ENCODE results near the gene PHAF1. TPM values are rescaled to one million over a fixed set of nuclear protein-coding genes. Genes with fewer than 3 reads are reported as not detected.

Gene PHAF1
- total RNA-seq, 2 experiments from 2014 or later: 14.2 to 15.2 TPM

DNA sequence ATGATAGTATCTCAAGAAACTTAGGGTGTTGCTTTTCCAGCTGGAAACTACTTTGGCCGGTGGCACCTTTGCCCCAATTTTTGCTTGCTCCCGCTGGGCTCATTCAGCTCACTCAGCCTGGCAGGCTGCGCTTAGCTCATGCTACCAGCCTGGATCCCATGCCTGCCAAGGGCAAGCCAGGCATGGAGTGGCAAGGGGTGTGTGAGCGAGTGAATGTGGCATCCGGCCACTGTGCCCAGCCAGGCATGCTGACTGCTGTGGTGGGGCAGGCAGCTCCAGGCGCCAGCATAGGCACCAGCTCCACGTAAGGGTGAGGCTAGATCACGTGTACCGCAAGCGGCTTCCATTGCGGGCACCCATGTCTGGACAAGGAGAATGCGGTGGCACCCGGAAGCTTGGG lies 31.6 kb downstream of the PHAF1 start:
- DNase-seq: no peak
- no peaks in the 10 kb centered on the region for H3K27me3 Mint-ChIP-seq
- no peak for ATAC-seq
- H3K9me3 Mint-ChIP-seq (ENCODE audit: low read depth): no peaks in the 10 kb centered on the region
- peaks cover 16% of the 10 kb centered on the region for H3K36me3 Mint-ChIP-seq
- no peak overlapping the region for H3K27ac Mint-ChIP-seq
- no peak overlapping the region for H3K4me3 Mint-ChIP-seq
- CTCF ChIA-PET: interaction anchor here (0.8 to 1.9 kb wide), 11 partner anchors 9 to 306 kb away, joined by 3 to 14 read pairs (median 4); partner anchors contain the start of gene B3GNT9
- H3K4me1 Mint-ChIP-seq: no peaks in the 10 kb centered on the region

DNA sequence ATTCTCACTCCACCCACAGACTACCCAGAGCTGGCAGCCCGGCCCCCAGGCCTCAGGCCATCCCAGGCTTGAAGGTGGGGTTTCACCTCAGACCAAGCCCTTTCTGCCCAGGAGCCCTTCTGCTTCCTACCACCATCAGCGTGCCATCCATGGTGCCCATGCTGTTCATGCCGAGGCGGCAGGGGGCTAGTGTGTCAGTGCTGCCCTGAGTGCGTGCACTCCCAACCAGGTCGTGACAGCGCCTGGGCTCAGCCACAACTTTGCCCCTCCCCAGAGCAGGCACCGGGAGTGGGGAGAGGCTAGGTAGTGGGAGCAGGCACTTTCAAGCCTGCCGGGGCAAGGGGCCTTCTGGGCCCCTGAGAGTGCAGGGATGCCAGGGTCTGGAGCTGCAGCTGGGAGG lies 32.6 kb downstream of the PHAF1 start:
- no peaks in the 10 kb centered on the region for H3K27me3 Mint-ChIP-seq
- no peak for ATAC-seq
- peaks cover 12% of the 10 kb centered on the region for H3K36me3 Mint-ChIP-seq
- CTCF ChIA-PET: interaction anchor here (1.3 to 1.8 kb wide), 2 partner anchors 125 to 188 kb away, joined by 5 to 7 read pairs; no protein-coding TSS in a partner anchor
- H3K4me1 Mint-ChIP-seq: no peaks in the 10 kb centered on the region
- no peak overlapping the region for H3K4me3 Mint-ChIP-seq
- no peak for DNase-seq
- H3K9me3 Mint-ChIP-seq (ENCODE audit: low read depth): no peaks in the 10 kb centered on the region
- no peak overlapping the region for H3K27ac Mint-ChIP-seq

DNA sequence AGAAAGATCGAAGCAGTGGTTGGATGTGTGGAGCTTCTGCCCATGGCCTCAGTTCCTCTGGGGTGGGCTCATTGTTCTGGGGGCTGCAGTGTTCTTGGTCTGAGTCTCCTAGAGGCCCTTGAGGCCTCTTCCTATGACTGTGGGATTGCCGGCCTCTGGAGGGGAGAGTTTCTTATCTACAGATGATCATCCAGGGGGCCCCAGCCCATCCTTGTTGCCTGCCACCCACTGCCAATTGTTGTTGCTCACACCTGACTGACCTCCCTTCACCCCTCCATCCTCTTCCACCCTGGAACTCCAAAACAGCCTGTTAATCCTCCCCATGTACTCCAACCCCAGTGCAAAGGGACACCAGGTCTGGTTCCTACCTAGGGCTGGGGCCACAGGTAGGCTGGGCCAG lies 35.2 kb downstream of the PHAF1 start:
- Mint-ChIP-seq H3K27ac (peak overlapping the region; percentile 31), H3K9me3 (ENCODE audit: low read depth) (no peaks in the 10 kb centered on the region), H3K27me3 (no peaks in the 10 kb centered on the region), H3K36me3 (peaks cover 20% of the 10 kb centered on the region), H3K4me3 (no peak overlapping the region), H3K4me1 (peaks cover 4% of the 10 kb centered on the region)
- no peak for ATAC-seq
- no peak for DNase-seq
- CTCF ChIA-PET: interaction anchor here (3.9 kb wide), 1 partner anchor 10 kb away, joined by 21 read pairs; no protein-coding TSS in a partner anchor

DNA sequence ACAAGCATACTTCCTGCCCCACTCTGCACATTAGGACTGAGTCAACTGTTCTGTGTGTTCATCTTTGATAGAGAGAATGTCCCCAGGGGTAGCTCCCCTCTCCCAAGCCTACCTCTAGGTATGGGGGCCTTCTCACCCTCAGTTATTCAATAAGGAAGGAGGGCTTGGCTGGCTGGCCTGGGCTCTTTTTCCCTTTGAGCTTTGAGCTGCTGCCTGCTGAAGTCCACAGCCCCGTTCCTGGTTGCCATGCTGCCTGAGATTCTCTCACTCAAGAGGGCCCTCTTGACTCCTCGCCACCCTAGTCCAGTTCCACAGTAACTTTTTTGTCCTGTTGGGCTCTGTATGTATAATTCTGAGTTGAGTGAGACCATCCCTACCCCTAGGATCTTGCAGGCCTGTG lies 36.0 kb downstream of the PHAF1 start:
- peaks cover 15% of the 10 kb centered on the region for H3K36me3 Mint-ChIP-seq
- peaks cover 4% of the 10 kb centered on the region for H3K4me1 Mint-ChIP-seq
- H3K4me3 Mint-ChIP-seq: no peak overlapping the region
- CTCF ChIA-PET: interaction anchor here (3.9 kb wide), 1 partner anchor 9 kb away, joined by 21 read pairs; no protein-coding TSS in a partner anchor
- H3K9me3 Mint-ChIP-seq (ENCODE audit: low read depth): no peaks in the 10 kb centered on the region
- DNase-seq: no peak
- H3K27ac Mint-ChIP-seq: peak overlapping the region; percentile 13
- ATAC-seq: no peak
- H3K27me3 Mint-ChIP-seq: no peaks in the 10 kb centered on the region

DNA sequence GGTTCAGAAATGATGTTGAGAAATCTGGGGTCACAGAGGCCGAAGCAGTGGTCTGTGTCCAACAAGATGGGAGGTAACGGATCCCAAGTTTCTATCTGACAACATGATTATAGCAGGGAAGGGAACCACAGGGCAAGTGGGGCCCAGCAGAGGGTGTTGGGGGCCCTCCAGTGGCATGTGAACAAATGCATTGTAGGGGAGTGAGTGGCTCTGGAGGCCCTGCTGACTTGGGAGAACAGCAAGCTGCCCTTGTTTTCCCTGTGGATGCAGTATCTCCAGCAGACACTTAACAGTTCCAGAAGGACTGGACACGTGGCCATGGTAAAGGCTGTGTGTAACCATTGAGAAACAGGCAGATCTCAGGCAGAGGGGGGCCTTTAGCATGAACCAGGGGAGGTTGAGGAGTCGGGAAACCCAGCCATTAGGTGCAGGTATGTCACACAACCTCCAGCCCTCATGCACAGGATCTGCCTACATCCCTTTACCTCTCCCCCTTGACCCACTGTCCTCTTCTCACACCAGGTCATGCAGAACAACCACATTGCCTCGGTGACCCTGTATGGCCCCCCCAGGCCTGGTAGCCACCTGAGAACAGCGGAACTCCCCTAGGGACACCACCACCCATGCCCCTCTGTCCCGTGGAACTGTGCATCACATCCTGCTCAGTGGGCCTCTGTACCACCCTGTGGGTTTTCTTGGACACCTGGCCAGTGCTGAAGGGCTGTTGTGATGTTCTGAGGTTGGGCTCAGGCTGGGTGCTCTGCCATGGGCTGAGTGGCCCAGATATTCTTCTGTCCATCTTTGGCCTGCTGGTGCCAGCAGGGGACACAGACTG lies 37.0 kb downstream of the PHAF1 start:
- no peak for DNase-seq
- Mint-ChIP-seq H3K36me3 (peaks cover 12% of the 10 kb centered on the region), H3K27ac (no peak overlapping the region), H3K27me3 (no peaks in the 10 kb centered on the region), H3K9me3 (ENCODE audit: low read depth) (no peaks in the 10 kb centered on the region), H3K4me1 (peaks cover 13% of the 10 kb centered on the region), H3K4me3 (no peak overlapping the region)
- CTCF ChIA-PET: interaction anchor here (0.6 to 3.9 kb wide), 6 partner anchors 8 to 170 kb away, joined by 3 to 21 read pairs (median 3); no protein-coding TSS in a partner anchor
- ATAC-seq: no peak

DNA sequence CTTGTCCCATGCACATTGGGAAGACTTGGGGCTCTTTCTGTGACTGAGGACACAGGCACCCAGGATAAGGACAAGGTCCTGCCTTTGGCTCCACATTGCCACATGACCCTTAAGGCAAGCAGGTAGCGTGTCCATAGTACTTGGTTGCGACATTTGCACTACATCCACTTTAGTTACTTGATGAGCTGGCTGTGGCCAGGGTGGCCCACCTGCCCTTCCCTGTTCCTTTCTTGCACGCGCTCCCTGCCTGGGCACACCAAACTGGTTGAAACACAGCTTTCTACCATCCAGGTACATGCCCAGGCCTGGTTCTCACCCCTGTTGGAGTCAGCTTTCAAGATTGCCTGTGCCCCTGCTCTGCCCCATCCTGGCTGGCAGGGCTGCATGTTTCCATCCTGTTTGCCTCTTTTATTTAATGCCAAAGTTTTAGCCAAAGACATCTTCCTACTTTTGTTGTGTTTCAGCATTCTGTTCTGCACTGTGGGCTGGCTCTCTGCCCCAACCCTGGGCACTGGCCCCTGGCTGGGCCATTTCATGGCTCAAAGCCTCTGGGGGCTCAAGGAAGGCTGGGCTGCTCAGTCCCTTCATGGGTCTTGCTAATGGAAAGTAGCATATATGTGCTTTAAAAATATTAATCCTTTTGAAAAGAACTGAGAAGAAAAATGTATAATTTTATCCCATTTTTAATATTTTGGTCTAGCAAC lies 37.8 kb downstream of the PHAF1 start:
- Mint-ChIP-seq H3K36me3 (peaks cover 12% of the 10 kb centered on the region), H3K9me3 (ENCODE audit: low read depth) (no peaks in the 10 kb centered on the region), H3K4me3 (no peak overlapping the region), H3K27me3 (no peaks in the 10 kb centered on the region), H3K27ac (no peak overlapping the region), H3K4me1 (peaks cover 17% of the 10 kb centered on the region)
- CTCF ChIA-PET: interaction anchor here (0.6 to 1.1 kb wide), 4 partner anchors 8 to 171 kb away, joined by 3 read pairs; no protein-coding TSS in a partner anchor
- ATAC-seq: no peak
- DNase-seq: no peak

DNA sequence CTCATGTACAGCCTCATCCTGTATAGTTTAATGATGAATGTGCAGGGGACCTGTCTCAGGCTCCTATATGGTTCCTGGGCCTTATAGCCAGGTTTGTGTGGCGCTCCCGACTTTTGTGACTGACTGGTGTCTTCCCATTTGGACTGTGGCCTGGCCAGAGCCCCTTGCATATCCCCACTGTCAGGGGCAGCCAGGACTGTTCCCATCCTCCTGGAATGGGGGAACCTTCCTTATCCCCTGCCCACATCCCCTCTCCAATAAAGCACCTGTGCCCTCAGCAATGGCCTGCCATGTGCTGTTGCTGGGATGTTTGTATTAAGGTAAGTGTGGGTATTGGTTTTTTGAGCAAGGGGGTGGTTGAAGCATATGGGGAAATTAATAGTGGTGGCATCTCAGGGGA lies 38.5 kb downstream of the PHAF1 start:
- CTCF ChIA-PET: interaction anchor here (1.2 kb wide), 1 partner anchor 28 kb away, joined by 3 read pairs; no protein-coding TSS in a partner anchor
- H3K9me3 Mint-ChIP-seq (ENCODE audit: low read depth): no peaks in the 10 kb centered on the region
- DNase-seq (no peak), ATAC-seq (no peak)
- peaks cover 23% of the 10 kb centered on the region for H3K4me1 Mint-ChIP-seq
- no peaks in the 10 kb centered on the region for H3K27me3 Mint-ChIP-seq
- H3K36me3 Mint-ChIP-seq: peaks cover 19% of the 10 kb centered on the region
- H3K4me3 Mint-ChIP-seq: no peak overlapping the region
- H3K27ac Mint-ChIP-seq: no peak overlapping the region

DNA sequence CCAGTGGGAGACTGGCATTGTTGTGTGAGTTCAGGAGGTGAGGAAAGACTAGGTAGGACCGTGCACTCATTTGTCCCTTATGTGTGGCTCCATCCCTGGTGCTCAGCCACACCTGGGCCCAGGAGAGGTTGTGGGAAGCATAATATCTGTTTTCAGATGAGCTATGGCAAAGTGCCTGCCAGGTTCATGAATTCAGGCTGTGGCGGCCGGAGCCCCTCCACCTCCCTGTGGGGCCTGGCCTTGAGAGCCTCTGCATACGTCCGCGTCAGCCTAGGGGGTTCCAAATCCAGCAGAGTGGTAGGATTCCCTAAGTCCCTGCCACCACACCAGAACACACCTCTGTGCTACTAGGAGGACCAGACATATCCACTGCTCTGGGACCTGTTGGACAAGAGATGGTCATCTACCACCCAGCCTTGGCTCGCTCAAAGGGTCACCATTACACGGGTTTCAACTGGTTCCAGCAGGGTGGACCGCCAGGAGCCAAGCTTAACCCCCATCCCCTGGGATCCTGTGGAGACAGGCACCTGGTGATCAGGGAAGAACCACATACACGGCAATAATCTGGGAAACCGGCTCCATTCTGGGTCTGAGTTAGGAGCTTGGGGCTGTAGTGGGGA lies 39.0 kb downstream of the PHAF1 start:
- CTCF ChIA-PET: interaction anchor here (0.7 to 1.2 kb wide), 4 partner anchors 8 to 130 kb away, joined by 3 read pairs; no protein-coding TSS in a partner anchor
- H3K36me3 Mint-ChIP-seq: peaks cover 20% of the 10 kb centered on the region
- DNase-seq (no peak), ATAC-seq (no peak)
- peak overlapping the region; percentile 37 for H3K4me3 Mint-ChIP-seq
- no peaks in the 10 kb centered on the region for H3K27me3 Mint-ChIP-seq
- H3K9me3 Mint-ChIP-seq (ENCODE audit: low read depth): no peaks in the 10 kb centered on the region
- H3K4me1 Mint-ChIP-seq: peaks cover 24% of the 10 kb centered on the region
- H3K27ac Mint-ChIP-seq: no peak overlapping the region

DNA sequence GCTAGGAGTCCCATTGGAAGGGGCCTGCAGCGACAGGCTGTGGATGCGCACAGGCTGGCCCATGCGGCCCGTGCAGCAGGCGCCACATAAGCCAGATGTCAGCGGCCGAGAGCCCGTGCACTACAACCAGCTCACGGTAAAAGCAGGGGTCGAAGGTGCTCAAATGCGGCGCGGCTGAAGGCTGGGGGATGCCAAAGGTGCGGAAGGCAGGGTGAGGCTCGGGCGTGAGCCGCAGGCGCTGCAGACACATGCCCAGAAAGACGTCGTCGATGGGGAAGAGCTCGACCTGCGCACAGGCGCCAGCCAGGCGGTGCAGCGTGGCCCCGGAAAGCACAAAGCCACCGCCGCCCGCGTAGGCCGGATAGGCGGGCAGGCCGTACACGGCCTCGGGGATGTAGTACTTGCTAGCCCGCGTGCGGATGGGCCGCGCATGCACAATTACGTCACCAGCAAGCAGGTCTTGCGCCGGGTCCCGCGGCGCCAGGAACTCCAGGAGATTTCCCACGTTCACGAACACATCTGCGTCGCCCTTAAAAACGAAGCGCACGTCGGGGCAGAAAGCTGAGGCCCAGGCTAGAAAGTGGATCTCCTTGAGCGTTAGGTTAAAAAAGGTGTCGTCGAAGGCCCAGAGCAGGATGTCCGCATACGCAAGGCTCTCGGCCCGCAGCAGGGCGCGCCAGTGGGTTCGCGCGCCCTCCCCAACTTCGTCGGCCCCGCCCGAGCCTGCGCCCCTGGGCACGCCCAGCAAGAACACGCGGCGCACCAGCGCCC lies 39.7 kb downstream of the PHAF1 start:
- ATAC-seq (peak; percentile 21), DNase-seq (no peak)
- Mint-ChIP-seq H3K9me3 (ENCODE audit: low read depth) (no peaks in the 10 kb centered on the region), H3K4me3 (peak overlapping the region; percentile 37), H3K27ac (no peak overlapping the region), H3K27me3 (no peaks in the 10 kb centered on the region), H3K4me1 (peaks cover 28% of the 10 kb centered on the region), H3K36me3 (peaks cover 22% of the 10 kb centered on the region)
- CTCF ChIA-PET: interaction anchor here (0.7 to 17.0 kb wide), 5 partner anchors 9 to 135 kb away, joined by 3 to 395 read pairs (median 3); no protein-coding TSS in a partner anchor

DNA sequence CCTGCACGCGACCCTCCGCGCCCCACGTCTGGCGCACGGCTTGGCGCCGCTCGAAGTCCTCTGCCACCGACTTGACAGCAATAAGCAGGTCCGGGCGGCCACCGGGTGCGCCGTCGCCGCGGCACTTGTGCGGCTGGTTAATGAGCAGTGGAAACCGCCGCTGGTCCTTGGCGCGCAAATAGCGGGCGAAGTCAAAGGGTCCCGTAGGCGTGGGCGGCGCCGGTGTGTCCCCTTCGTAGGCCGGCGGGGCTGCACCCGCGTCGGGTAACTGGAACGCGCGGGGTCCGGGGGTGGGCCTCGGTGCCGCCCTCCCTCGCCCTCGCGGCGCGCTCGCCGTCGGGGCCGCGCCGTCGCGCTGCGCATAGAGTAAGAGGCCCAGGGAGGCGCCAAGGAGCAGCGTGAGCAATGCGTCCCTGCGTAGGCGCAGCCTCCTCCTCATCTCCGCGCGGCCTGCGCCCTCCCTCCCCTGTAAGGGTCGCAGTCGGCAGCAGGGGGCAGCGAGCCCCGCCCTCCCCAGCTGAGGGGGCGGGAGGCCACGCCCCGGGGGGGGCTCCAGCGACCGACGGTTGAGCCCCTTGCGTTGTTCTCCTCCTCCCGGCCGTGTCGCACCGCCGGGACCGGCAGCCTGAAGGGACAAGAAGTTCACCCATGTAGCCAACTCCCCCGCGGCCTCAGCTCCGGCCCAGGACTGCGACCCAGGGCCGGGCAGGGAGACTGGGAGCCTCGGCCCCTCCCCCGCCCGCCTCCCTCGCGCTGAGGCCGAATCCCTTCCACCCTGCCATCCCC lies 40.5 kb downstream of the PHAF1 start:
- H3K27ac Mint-ChIP-seq: no peak overlapping the region
- peak; percentile 65 for DNase-seq
- peaks cover 30% of the 10 kb centered on the region for H3K4me1 Mint-ChIP-seq
- no peaks in the 10 kb centered on the region for H3K27me3 Mint-ChIP-seq
- peak; percentile 75 for ATAC-seq
- peaks cover 22% of the 10 kb centered on the region for H3K36me3 Mint-ChIP-seq
- peak overlapping the region; percentile 62 for H3K4me3 Mint-ChIP-seq
- H3K9me3 Mint-ChIP-seq (ENCODE audit: low read depth): no peaks in the 10 kb centered on the region
- CTCF ChIA-PET: interaction anchor here (0.6 to 17.0 kb wide), 14 partner anchors 9 to 192 kb away, joined by 3 to 395 read pairs (median 4); partner anchors contain the start of genes FBXL8, NOL3, SLC9A5 and TRADD

DNA sequence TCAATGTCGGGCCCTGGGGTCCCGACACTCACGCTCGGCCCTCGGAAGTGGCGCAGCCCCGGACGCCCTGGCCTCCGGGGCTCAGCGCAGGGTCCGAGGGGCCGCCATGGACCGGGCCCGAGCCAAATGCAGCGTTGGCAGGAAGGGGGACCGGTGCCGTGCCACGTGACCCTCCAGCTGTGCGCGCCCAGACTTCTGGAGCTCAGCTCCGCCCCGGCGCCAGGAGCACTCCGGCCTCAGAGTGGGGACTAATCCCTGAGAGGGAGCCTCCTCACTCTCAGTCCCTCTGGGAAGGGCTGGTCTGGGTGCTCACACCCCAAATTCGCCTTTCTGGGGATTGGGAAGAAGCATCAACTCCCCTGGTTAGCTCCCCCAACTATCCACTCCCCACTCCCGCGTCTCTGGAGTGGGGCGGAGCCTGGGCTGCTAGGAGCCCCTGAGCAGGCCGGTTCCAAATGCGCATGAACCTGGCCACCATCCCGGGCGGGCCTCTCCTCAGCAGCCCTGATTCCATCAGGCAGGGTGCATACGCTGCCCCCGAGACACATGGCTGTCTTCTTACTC lies 41.2 kb downstream of the PHAF1 start, which contains the start of gene B3GNT9:
B3GNT9 (minus strand) TSS at position 166 of the 564 bp plus-strand sequence. CDS start 513 bp downstream, outside the sequence.
- H3K27me3 Mint-ChIP-seq: no peaks in the 10 kb centered on the region
- DNase-seq (peak; percentile 67), ATAC-seq (peak; percentile 48)
- H3K4me1 Mint-ChIP-seq: peaks cover 33% of the 10 kb centered on the region
- CTCF ChIA-PET: interaction anchor here (0.6 to 17.0 kb wide), 17 partner anchors 9 to 197 kb away, joined by 3 to 395 read pairs (median 4); partner anchors contain the start of genes FBXL8, NOL3, SLC9A5 and TRADD
- H3K36me3 Mint-ChIP-seq: peaks cover 22% of the 10 kb centered on the region
- peak within 1 kb of the TSS; percentile 11 for H3K27ac Mint-ChIP-seq
- peak within 1 kb of the TSS; percentile 62 for H3K4me3 Mint-ChIP-seq
- no peaks in the 10 kb centered on the region for H3K9me3 Mint-ChIP-seq (ENCODE audit: low read depth)
